BJ (cell line): ENCODE measurements around the gene ANTKMT. TPM values are rescaled to one million over a fixed set of nuclear protein-coding genes. Genes with fewer than 3 reads are reported as not detected.
A peak's percentile ranks its signal among the peaks of the same experiment; 100 is the strongest.

Experiments used
- CTCF ChIA-PET: fragments of 350-600 bp; formaldehyde crosslinking; extraction: SDS; loops from one replicate; lab custom pipeline; 2021; ENCODE audit warnings: antibody characterized with exemption, inconsistent platforms; lab: Yijun Ruan, JAX
- POLR2A ChIA-PET: fragments of 300-600 bp; sonication (Branson Sonifier 250); formaldehyde crosslinking; extraction: SDS; loops from one replicate; lab custom pipeline; 2021; ENCODE audit warnings: antibody characterized with exemption; lab: Charles Lee
- DNase-seq: peaks from one replicate; pipeline ENCODE4 v3.0.0-alpha.2; 2011; ENCODE audit warnings: low read depth
- H3K27me3 ChIP-seq: 2 replicates; pipeline ENCODE4 v1.6.0; 2011; ENCODE audit warnings: low read length; ENCODE audit not compliant: control insufficient read depth, insufficient read depth
- H3K36me3 ChIP-seq: 2 replicates; pipeline ENCODE4 v1.5.1; 2011; ENCODE audit warnings: low read length; ENCODE audit not compliant: control insufficient read depth, insufficient read depth
- H3K4me3 ChIP-seq: 2 replicates; pipeline ENCODE4 v1.5.1; 2011; ENCODE audit warnings: low read depth, mild to moderate bottlenecking, control low read depth, low read length
- polyA plus RNA-seq: library from polyadenylated mRNA; depleted of rRNA; stranded (reverse); fragments of >200 nt; gene quantifications from 2 replicates; pipeline ENCODE4 v1.2.3, GENCODE V29; 2011
- TF ChIP-seq, protein P1 (sequence below): IDR thresholded peaks from 2 replicates; pipeline ENCODE4 v1.5.1; 2011; ENCODE audit warnings: low read depth, mild to moderate bottlenecking, control low read depth, inconsistent platforms, low read length, moderate library complexity; ENCODE audit not compliant: insufficient read depth

The ANTKMT gene
- polyA plus RNA-seq, 1 experiment: 10.7 TPM

DNA sequence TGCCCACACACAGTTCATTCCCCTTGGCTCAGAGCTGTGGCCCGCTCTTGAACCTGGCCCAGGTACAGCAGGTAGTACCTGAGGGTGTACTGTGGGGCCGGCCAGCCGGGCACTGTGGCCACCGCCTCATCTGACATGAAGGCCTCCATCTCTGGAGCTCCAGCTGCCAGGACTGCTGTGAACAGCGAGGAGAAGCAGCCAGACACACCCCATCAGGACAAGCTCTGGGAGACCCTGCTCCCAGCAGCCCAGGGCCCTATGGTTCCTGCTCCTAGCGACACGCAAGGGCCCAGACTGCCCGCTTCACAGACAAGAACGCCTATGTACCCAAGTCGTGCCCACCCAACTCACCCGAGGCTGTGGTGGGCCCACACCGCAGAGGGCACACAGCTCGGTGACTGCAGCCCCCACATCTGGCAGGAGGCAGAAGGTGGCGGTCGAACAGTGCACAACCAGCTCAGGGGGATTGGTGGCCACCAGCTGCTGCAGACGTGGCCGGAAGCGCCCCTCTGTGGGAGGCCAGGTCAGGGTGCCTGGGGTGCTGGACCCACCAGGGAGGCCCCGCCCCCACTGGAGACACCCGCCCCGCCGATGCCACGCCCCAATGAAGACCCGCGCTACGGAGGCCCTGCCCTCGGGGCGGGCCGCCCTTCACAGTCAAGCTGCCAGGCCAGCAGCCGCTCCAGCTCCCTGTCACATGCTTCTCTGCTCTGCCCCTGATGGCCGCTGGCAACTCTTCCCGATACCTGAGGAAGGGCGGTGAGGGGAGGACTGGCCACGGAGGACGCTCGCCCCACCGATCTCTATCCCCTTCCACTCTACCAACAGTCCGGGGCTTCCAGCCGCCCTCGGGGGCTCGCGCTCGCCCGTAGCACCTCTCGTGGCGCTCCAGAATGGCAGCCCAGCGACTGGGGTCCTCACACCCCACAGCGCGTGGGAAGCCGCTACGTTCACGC, 41.8 kb upstream of the ANTKMT start:
- Histone ChIP-seq H3K27me3 (no peaks in the 10 kb centered on the region), H3K36me3 (peaks cover 20% of the 10 kb centered on the region), H3K4me3 (peak overlapping the region; percentile 50)
- TF ChIP-seq, protein P1, sequence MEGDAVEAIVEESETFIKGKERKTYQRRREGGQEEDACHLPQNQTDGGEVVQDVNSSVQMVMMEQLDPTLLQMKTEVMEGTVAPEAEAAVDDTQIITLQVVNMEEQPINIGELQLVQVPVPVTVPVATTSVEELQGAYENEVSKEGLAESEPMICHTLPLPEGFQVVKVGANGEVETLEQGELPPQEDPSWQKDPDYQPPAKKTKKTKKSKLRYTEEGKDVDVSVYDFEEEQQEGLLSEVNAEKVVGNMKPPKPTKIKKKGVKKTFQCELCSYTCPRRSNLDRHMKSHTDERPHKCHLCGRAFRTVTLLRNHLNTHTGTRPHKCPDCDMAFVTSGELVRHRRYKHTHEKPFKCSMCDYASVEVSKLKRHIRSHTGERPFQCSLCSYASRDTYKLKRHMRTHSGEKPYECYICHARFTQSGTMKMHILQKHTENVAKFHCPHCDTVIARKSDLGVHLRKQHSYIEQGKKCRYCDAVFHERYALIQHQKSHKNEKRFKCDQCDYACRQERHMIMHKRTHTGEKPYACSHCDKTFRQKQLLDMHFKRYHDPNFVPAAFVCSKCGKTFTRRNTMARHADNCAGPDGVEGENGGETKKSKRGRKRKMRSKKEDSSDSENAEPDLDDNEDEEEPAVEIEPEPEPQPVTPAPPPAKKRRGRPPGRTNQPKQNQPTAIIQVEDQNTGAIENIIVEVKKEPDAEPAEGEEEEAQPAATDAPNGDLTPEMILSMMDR: no peak
- CTCF ChIA-PET: interaction anchor here (1.6 to 4.5 kb wide), 2 partner anchors 12 to 62 kb away, joined by 3 to 20 read pairs; partner anchors contain the start of genes CIAO3 and RHOT2
- DNase-seq: no peak
- POLR2A ChIA-PET: interaction anchor here (0.9 kb wide), 1 partner anchor 45 kb away, joined by 14 read pairs; no protein-coding TSS in a partner anchor

DNA sequence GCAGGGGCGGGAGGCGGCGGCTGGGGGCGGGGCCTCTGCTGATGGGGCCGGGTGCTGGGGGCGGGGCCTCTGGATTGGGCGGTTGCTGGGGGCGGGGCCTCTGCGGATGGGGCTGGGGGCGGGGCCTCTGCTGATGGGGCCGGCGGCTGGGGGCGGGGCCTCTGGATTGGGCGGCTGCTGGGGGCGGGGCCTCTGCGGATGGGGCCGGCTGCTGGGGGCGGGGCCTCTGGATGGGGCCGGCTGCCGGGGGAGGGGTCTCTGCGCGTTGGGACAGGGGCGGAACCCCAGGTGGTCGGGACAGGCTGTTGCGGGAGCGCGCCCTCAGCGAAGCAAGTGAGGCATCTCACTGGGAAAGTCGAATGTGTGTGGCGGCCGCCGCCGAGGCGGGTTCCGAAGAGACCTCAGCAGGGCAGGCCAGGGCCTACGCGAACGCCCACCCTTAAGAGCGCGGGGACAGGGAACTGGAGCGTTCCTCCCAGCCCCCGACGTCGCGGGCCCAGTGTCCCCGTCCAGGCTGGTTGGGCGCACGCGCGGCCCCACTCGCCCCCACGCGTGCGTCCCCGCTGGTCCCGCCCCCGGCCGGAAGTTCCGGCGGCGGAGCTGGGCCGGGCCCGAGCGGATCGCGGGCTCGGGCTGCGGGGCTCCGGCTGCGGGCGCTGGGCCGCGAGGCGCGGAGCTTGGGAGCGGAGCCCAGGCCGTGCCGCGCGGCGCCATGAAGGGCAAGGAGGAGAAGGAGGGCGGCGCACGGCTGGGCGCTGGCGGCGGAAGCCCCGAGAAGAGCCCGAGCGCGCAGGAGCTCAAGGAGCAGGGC, 40.9 kb upstream of the ANTKMT start, which contains the start of gene STUB1:
TSS of gene STUB1 (plus strand) at position 597 of the 811 bp plus-strand sequence. CDS start at position 713, 116 bp downstream.
- ChIA-PET CTCF (interaction anchor here (0.6 to 4.5 kb wide), 4 partner anchors 10 to 61 kb away, joined by 3 to 20 read pairs (median 5); partner anchors contain the start of genes CIAO3 and RHOT2), POLR2A (interaction anchor here (0.9 kb wide), 1 partner anchor 46 kb away, joined by 14 read pairs; no protein-coding TSS in a partner anchor)
- H3K4me3 ChIP-seq: peak within 1 kb of the TSS; percentile 69
- peaks cover 19% of the 10 kb centered on the region for H3K36me3 ChIP-seq
- no peaks in the 10 kb centered on the region for H3K27me3 ChIP-seq
- DNase-seq: peak; percentile 23
- TF ChIP-seq, protein P1: no peak

DNA sequence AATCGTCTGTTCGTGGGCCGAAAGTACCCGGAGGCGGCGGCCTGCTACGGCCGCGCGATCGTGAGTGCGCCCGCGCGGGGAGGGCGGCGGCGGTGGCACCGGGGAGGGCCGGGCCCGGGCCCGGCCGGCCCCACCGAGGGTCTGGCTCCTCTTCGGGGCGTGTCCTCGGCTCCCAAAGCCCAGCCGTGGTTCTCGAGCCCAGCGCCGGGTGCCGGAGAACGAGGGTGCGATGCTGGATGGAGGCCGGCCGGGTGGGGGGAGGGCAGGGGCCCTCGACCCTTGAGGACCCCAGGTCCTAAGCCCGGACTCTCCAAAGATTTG, 40.4 kb upstream of the ANTKMT start:
- Histone ChIP-seq H3K4me3 (peak overlapping the region; percentile 69), H3K36me3 (peaks cover 21% of the 10 kb centered on the region), H3K27me3 (no peaks in the 10 kb centered on the region)
- DNase-seq: no peak
- CTCF ChIA-PET: interaction anchor here (1.3 to 4.5 kb wide), 4 partner anchors 13 to 60 kb away, joined by 3 to 20 read pairs (median 6); partner anchors contain the start of genes CIAO3 and RHOT2
- POLR2A ChIA-PET: no interaction called here
- TF ChIP-seq, protein P1: no peak

DNA sequence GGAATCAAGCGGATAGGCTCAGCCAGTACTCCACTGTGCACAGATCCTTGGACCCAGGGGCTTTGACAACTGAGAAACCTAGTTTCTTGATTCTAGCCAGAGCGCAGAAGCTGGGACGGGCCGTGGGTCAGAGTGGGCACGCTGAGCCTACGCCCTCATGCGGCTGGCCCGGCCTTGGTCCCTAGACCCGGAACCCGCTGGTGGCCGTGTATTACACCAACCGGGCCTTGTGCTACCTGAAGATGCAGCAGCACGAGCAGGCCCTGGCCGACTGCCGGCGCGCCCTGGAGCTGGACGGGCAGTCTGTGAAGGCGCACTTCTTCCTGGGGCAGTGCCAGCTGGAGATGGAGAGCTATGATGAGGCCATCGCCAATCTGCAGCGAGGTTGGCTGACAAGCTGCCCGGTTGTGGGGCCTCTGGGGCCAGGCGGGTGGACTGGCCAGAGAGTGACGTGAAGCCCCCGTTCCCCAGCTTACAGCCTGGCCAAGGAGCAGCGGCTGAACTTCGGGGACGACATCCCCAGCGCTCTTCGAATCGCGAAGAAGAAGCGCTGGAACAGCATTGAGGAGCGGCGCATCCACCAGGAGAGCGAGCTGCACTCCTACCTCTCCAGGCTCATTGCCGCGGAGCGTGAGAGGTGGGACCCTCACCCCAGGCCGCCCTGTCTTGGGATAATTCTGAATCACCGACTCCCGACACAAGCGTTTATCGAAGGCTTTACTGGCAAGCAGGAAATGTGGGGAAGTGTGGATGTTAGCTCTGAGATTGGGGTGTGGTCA, 39.8 kb upstream of the ANTKMT start:
- TF ChIP-seq, protein P1: peak; percentile 21; the same call in 1 of the 2 replicates
- Histone ChIP-seq H3K4me3 (peak overlapping the region; percentile 69), H3K36me3 (peaks cover 21% of the 10 kb centered on the region), H3K27me3 (no peaks in the 10 kb centered on the region)
- DNase-seq: no peak
- POLR2A ChIA-PET: no interaction called here
- CTCF ChIA-PET: interaction anchor here (1.3 to 4.5 kb wide), 3 partner anchors 14 to 39 kb away, joined by 4 to 20 read pairs (median 7); partner anchors contain the start of gene RHOT2
